ENCODE data around the gene SLC22A17. TPM values are rescaled to one million over a fixed set of nuclear protein-coding genes. Genes with fewer than 3 reads are reported as not detected.

SLC22A17 gene
- total RNA-seq, 1 experiment from 2014 or later = 5.9 TPM

- H3K79me2 ChIP-seq (ENCODE audit: insufficient read depth, low read length) = peaks cover 35% of the 10 kb centered on the region
- RAD21 ChIA-PET (ENCODE audit: low non-redundant PET in 1 of 2, low total read pairs in 2 of 2, uncharacterized antibody in 2 of 2, unreplicated experiment in 2 of 2) = interaction anchor here in 1 of 2 experiments (1.4 to 1.7 kb wide), 2 partner anchors 15 to 45 kb away, joined by 3 to 8 read pairs; partner anchors contain the start of gene BCL2L2
- BruUV-seq (replicated peaks) = no TSS peak
- H3K27ac ChIP-seq (ENCODE audit: low read depth, low read length) = peak overlapping the region; percentile 83
- TF ChIP-seq POLR2AphosphoS5 (IDR thresholded peaks at IDR 0.05; ENCODE audit: low read depth, low read length) (0 out of 2 replicates have a peak, but pooled peaks have one; percentile 19), SRF (IDR thresholded peaks at IDR 0.05; ENCODE audit: low read depth) (no peak), FOSL1 (IDR thresholded peaks at IDR 0.05; ENCODE audit: low read depth) (no peak), ZNF274 (IDR thresholded peaks at IDR 0.05; ENCODE audit: low read depth, low read length) (no peak), SP1 (IDR thresholded peaks at IDR 0.05; ENCODE audit: low read depth) (no peak), ZFX (IDR thresholded peaks at IDR 0.05) (peak; percentile 80), ZBTB33 (IDR thresholded peaks at IDR 0.05; ENCODE audit: extremely low read depth, insufficient replicate concordance, low read length) (no peak)
- H3K4me1 ChIP-seq (ENCODE audit: control insufficient read depth in 1 of 2, insufficient read depth in 2 of 2, low read length in 2 of 2) = peaks cover 12 to 23% of the 10 kb centered on the region in 2 experiments; a peak in 3 of 4 replicates
- H3K9me2 ChIP-seq (ENCODE audit: insufficient read depth) = no peaks in the 10 kb centered on the region
- no peak for DNase-seq (ENCODE audit: low read depth, low spot score)
- H3K4me2 ChIP-seq (ENCODE audit: low read length) = peak overlapping the region; percentile 89
- intact Hi-C loops (cut with micrococcal nuclease) = loop anchor here (1.0 kb wide), 1 partner anchor 36 kb away; the partner anchor contains the start of gene HOMEZ
- H3K36me3 ChIP-seq (ENCODE audit: control insufficient read depth in 1 of 2, insufficient read depth in 2 of 2, low read length in 2 of 2) = peaks cover 30 to 31% of the 10 kb centered on the region in 2 experiments; a peak in 3 of 4 replicates
- peak overlapping the region; percentile 64 to 98 for H3K4me3 ChIP-seq (replicated peaks in 1 of 2; ENCODE audit: low read depth in 1 of 2, low read length in 2 of 2)
- no peaks in the 10 kb centered on the region for H4K20me1 ChIP-seq (ENCODE audit: insufficient read depth)
- ATAC-seq = peak; percentile 22
- H3K27me3 ChIP-seq (ENCODE audit: insufficient read depth, low read length) = no peaks in the 10 kb centered on the region
- no peaks in the 10 kb centered on the region for H3K9me3 ChIP-seq (ENCODE audit: control insufficient read depth in 1 of 2, insufficient read depth in 1 of 2, low read depth in 1 of 2, low read length in 2 of 2)
- H2AFZ ChIP-seq (ENCODE audit: low read depth, low read length, poor library complexity, severe bottlenecking) = no peak overlapping the region
- CTCF ChIA-PET = interaction anchor here (0.9 to 2.5 kb wide), 12 partner anchors 11 to 253 kb away, joined by 3 to 15 read pairs (median 6); partner anchors contain the start of gene BCL2L2
- H3K9ac ChIP-seq (ENCODE audit: low read length) = peak overlapping the region; percentile 97
- POLR2A ChIA-PET = interaction anchor here (0.7 to 2.8 kb wide), 8 partner anchors 11 to 153 kb away, joined by 3 to 21 read pairs (median 4); partner anchors contain the start of genes BCL2L2, HOMEZ, NGDN and PPP1R3E
These were observed 30.8 kb downstream of the SLC22A17 start for GRCh38 chr14:23321572-23322547.
